Activated effector memory CD4-positive, alpha-beta T cell treated with Interleukin-2 at 50 U/mL for 16 hours (primary cell): ENCODE data around the gene PCDHA9.
"Not testable (repeated sequence)": the region's sequence is repeated elsewhere in the genome, so short reads cannot be mapped to it uniquely, and the experiment has no call there.

Experiments
- DNase-seq: peaks from one replicate; pipeline ENCODE4 v3.0.0-alpha.2; 2020

Gene PCDHA9

GRCh38 chr5:140834439-140835008, 13.7 kb upstream of the PCDHA9 start:
- not testable (repeated sequence) for DNase-seq

GRCh38 chr5:140835622-140836510, 12.3 kb upstream of the PCDHA9 start:
- DNase-seq: no peak

GRCh38 chr5:140840978-140841962, 6.9 kb upstream of the PCDHA9 start, which contains the start of gene PCDHA8:
TSS of gene PCDHA8 (plus strand) at chr5:140841187. CDS start at chr5:140841322, 135 bp downstream.
- no peak for DNase-seq

GRCh38 chr5:140842798-140843733, 5.1 kb upstream of the PCDHA9 start:
- no peak for DNase-seq

GRCh38 chr5:140849831-140850634, 1.9 kb downstream of the PCDHA9 start:
- DNase-seq: not testable (repeated sequence)

- no peak for DNase-seq
Measured at GRCh38 chr5:140855772-140856674, 7.8 kb downstream of the PCDHA9 start, which contains the start of gene PCDHA10. TSS of gene PCDHA10 (plus strand) at chr5:140855897. CDS start at chr5:140856049, 152 bp downstream.

GRCh38 chr5:140857177-140857986, 9.2 kb downstream of the PCDHA9 start:
- DNase-seq: no peak

- DNase-seq: no peak
Measured at GRCh38 chr5:140857987-140858240, 9.7 kb downstream of the PCDHA9 start.

- DNase-seq: no peak
Measured at GRCh38 chr5:140862441-140863295, 14.5 kb downstream of the PCDHA9 start.

GRCh38 chr5:140868721-140869554, 20.8 kb downstream of the PCDHA9 start, which contains the start of gene PCDHA11:
TSS of gene PCDHA11 (plus strand) at chr5:140868957. CDS start at chr5:140869104, 147 bp downstream.
- no peak for DNase-seq

GRCh38 chr5:140869555-140869886, 21.3 kb downstream of the PCDHA9 start:
- DNase-seq: no peak

- DNase-seq: no peak
Measured at GRCh38 chr5:140870221-140871201, 22.3 kb downstream of the PCDHA9 start.

GRCh38 chr5:140875085-140876065, 27.2 kb downstream of the PCDHA9 start, which contains the start of gene PCDHA12:
TSS of gene PCDHA12 (plus strand) at chr5:140875308. CDS start at chr5:140875473, 165 bp downstream.
- no peak for DNase-seq

GRCh38 chr5:140876541-140877261, 28.5 kb downstream of the PCDHA9 start:
- not testable (repeated sequence) for DNase-seq
